Activated CD4-positive, alpha-beta T cell treated with anti-CD3 and anti-CD28 coated beads, Interleukin-2, amount 50 U/mL, for 16 hours (primary cell): ENCODE measurements around the gene ARHGEF38.
A peak's percentile ranks its signal among the peaks of the same experiment; 100 is the strongest.
"Not testable (repeated sequence)": the region's sequence is repeated elsewhere in the genome, so short reads cannot be mapped to it uniquely, and the experiment has no call there.

Experiments
- DNase-seq: peaks from one replicate; pipeline ENCODE4 v3.0.0-alpha.2; 2020

The ARHGEF38 gene

DNA sequence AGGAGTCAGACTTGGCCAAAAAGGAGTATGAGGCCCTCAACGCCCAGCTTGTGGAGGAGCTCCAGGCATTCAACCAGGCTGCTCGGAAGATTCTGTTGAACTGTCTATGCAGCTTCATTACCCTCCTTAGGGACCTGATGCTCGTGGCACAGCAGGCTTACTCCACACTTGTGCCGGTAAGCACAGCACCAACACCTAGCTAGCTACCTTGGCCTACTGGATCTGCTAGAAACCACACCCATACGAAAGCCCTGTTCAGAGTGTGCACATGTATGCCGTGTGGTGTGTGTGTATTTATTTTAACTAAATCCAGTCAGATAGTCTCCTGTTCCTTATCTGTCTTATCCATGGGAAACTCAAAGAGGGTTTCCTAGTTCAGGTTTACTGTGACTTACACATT lies 106.8 kb downstream of the ARHGEF38 start:
- no peak for DNase-seq

GRCh38 chr4:105661028-105661427 lies 108.6 kb downstream of the ARHGEF38 start:
- no peak for DNase-seq

DNA sequence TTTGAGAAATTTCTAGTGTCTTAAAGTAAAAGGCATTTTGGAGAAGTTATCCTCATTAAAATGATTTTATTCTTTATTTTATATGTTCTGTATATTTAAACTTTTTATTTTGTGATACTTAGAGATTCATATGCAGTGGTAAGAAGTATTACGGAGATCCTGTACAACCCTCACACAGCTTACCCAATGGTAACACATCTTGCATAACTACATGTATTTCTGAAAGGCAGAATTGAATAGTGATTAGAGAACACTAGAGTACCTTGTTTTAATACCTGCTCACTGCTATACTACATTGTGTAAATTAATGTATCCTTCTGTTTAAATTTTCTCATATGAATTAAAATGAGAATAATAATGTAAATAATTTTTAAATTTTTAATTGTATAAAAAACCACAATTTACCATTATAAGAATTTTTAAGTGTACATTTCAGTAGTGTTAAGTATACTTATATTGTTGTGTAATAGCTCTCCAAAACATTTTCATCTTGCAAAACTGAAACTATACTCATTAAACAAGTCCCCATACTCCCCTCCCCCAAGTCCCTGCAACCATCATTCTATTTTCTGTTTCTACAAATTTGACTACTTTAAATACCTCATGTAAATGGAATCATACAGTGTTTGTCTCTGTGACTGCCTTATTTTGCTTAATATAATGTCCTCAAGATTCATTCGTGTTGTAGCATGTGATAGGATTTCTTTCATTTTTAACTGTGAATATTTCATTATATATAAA lies 110.7 kb downstream of the ARHGEF38 start:
- no peak for DNase-seq

GRCh38 chr4:105666693-105667092 lies 114.3 kb downstream of the ARHGEF38 start:
- no peak for DNase-seq

GRCh38 chr4:105670684-105671083 lies 118.3 kb downstream of the ARHGEF38 start:
- no peak for DNase-seq

GRCh38 chr4:105671301-105671700 lies 118.9 kb downstream of the ARHGEF38 start:
- no peak for DNase-seq

GRCh38 chr4:105674011-105674410 lies 121.6 kb downstream of the ARHGEF38 start:
- DNase-seq: no peak

DNA sequence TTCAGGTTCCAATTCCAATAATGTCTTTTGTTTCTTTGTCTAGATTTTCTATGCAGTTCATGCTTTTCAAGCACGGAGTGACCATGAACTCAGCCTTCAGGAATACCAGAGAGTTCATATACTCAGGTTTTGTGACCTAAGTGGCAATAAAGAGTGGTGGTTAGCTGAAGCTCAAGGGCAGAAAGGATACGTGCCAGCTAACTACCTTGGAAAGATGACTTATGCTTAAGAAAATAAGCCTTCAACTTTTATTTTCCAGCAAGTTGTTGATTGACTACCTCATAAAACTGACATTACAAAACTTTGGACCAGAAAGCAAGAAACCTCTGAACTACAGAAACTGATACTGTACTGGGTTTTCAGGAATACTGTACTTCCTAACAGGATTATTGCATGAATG lies 125.3 kb downstream of the ARHGEF38 start:
- no peak for DNase-seq

DNA sequence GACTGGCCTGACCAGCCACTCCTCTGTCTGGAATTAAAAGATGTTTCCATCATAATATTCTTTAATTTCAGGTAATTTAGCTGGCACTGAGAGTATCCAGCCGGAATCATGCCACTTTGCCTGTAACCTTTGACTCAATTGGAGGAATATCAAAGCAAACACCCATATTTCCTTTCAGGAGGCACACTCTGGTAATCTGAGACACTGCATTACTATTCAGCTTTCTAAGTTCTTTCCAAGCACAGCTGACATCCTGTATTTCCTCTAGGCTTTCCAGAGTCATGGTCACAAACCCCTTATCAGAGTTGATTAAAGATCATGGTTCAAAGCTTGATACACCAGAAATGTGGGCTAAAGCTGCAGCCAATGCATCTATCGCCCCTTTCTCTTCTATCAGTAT lies 126.8 kb downstream of the ARHGEF38 start:
- no peak for DNase-seq

DNA sequence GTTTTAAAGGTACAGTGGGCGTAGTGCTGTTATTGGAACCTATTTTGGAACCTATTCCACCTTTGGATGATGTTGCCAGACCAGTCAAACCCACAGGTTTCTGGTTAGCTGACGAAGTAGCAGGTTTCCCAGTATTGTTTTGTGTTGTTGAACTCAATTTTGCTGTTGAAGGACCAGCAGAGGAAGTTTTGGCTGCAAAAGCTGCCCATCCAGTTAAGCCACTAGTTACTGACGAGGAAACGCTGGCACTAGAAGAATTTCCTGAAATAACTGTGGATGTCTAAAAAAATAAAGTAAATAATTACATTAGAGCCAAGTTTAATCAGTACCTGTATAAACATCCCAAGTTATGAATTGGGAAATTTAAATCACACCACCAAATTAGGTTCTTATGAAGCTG lies 130.6 kb downstream of the ARHGEF38 start:
- DNase-seq: no peak

- no peak for DNase-seq
Observed at GRCh38 chr4:105686571-105686970, 134.2 kb downstream of the ARHGEF38 start.

DNA sequence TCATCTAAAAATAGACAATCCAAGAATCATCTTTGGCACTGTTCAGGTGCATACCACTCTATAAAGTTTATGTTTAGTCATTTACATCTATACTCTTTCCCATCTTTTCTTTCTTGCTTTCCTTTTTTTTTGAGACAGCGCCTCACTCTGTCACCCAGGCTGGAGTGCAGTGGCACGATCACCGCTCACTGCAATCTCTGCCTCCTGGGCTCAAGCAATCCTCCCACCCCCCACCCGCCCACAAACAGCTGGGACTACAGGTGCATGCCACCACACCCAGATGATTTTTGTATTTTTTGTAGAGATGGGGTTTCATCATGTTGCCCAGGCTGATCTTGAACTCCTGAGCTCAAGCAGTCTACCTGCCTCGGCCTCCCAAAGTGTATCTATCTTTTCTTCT lies 142.4 kb downstream of the ARHGEF38 start:
- DNase-seq: not testable (repeated sequence)

DNA sequence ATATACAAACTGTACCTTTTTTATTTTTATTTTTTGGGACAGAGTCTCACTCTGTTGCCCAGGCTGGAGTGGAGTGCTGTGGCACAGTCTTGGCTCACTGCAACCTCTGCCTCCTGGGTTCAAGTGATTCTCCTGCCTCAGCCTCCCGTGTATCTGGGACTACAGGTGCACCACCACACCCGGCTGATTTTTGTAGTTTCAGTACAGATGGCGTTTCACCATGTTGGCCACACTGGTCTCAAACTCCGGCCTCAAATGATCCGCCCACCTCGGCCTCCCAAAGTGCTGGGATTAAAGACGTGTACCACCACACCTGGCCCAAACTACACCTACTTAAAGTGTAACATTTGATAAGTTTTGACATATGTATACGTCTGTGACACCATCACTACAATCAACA lies 143.4 kb downstream of the ARHGEF38 start:
- DNase-seq: not testable (repeated sequence)

DNA sequence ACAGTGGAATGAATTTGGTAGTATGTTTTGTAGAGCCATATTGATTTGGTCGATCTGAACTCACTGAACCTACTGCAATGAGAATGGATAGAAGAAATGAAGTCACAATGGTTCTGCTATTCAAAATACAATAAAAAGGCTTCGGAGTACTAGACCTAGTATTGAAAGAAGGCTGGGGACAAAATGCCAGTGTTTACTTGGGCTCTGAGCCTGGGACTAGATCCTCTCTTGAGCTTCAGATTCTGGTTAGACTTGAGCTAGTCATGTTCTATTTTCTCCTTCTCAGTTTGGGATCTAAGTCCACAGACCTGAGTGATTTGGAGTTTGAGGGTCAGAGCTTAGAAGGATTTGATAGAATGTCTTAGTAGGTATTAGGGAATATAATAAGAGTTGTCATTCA lies 146.2 kb downstream of the ARHGEF38 start:
- no peak for DNase-seq

- no peak for DNase-seq
Observed at GRCh38 chr4:105707782-105708180, 155.4 kb downstream of the ARHGEF38 start.

GRCh38 chr4:105708181-105709080 lies 156.0 kb downstream of the ARHGEF38 start, which contains the start of the genes GSTCD and INTS12:
Gene GSTCD, plus strand, starts transcription at chr4:105708784. Its CDS starts 8,830 bp downstream, at chr4:105717614.
Gene INTS12, minus strand, starts transcription at chr4:105708689. Its CDS starts 8,684 bp downstream, at chr4:105700005.
- DNase-seq: peak; percentile 92

DNA sequence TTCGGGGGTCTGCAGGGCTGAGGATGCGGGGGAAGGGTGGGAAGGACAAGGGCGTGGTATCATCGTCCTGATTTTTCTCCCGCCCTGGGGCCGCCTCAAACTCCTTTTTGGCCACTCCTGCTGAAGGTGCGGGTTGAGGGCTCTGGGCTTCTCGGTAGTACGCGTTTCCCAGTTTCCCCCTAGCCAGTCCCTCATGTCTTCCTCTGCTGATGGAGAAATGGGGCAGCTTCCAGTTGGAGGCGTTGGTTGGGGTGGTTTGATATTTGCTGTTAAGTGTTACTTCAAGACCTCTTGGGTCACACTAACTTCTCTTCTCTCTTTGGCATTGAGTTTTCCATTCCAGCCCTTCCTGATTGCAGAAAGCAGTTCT lies 156.6 kb downstream of the ARHGEF38 start:
- peak; percentile 17 for DNase-seq

GRCh38 chr4:105710012-105710600 lies 157.7 kb downstream of the ARHGEF38 start:
- DNase-seq: no peak

DNA sequence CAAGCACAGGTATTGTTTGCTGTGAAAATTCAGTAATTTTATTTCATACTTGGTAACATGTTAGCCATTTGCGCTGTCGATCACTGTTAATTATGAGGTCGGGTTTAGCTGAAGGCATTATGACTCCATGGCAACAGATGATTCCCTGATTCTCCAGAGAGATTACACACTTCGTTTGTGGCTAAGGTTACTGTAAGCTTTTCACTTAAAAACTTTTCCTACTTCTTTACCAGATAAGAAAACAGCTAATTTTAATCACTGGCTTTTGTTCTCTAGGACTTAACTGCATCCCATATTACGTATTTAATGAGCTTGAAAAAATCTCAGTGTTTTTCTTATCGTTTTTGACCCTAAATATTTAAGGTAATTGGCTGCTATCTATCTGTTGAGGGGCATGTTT lies 158.3 kb downstream of the ARHGEF38 start:
- no peak for DNase-seq

GRCh38 chr4:105712766-105713165 lies 160.3 kb downstream of the ARHGEF38 start:
- no peak for DNase-seq

- no peak for DNase-seq
Observed at GRCh38 chr4:105714071-105714521, 161.7 kb downstream of the ARHGEF38 start.

GRCh38 chr4:105714932-105715331 lies 162.5 kb downstream of the ARHGEF38 start:
- no peak for DNase-seq

- peak; percentile 21 for DNase-seq
Observed at GRCh38 chr4:105715692-105716278, 163.4 kb downstream of the ARHGEF38 start.
